GM12878 (cell line): Measurements from ENCODE around the gene ZIC5.

Experiments
- BCL11A ChIP-seq: IDR thresholded peaks from 2 replicates; pipeline ENCODE4 v1.6.1; 2011; ENCODE audit warnings: low read depth, low read length
- CEBPB ChIP-seq, 2 experiments: fragments of 150-350 bp in 1 of 2; IDR thresholded peaks; 2 replicates each; pipeline ENCODE4 v1.6.1; 2012 to 2014; ENCODE audit warnings: low read depth in 2 of 2, low read length in 2 of 2, borderline replicate concordance in 1 of 2, inconsistent platforms in 1 of 2
- EP300 ChIP-seq, 2 experiments: fragments of 150-350 bp in 1 of 2; IDR thresholded peaks; 2 replicates each; pipeline ENCODE4 v1.6.1; 2011 to 2012; ENCODE audit warnings: low read depth in 2 of 2, low read length in 2 of 2, borderline replicate concordance in 1 of 2, improper control_type of control experiment in 1 of 2, inconsistent platforms in 1 of 2; ENCODE audit not compliant: control insufficient read depth in 1 of 2
- HDAC6 ChIP-seq: fragments of 200-600 bp; sonication (generic); IDR thresholded peaks from one replicate; pipeline ENCODE4 v1.8.0; 2017; ENCODE audit warnings: antibody characterized with exemption; ENCODE audit not compliant: unreplicated experiment
- IKZF1 ChIP-seq: fragments of 450-650 bp; conservative IDR thresholded peaks from 2 replicates; pipeline ENCODE4 v1.6.1; 2017; ENCODE audit warnings: antibody characterized with exemption, mild to moderate bottlenecking
- MTA3 ChIP-seq: IDR thresholded peaks from 2 replicates; pipeline ENCODE4 v1.6.1; 2012; ENCODE audit warnings: low read length, inconsistent platforms, borderline replicate concordance
- MXI1 ChIP-seq: fragments of 150-350 bp; IDR thresholded peaks from 2 replicates; pipeline ENCODE4 v1.6.1; 2011; ENCODE audit warnings: low read depth, mild to moderate bottlenecking, inconsistent platforms, low read length, improper control_type of control experiment
- POLR2A ChIP-seq: IDR thresholded peaks from 2 replicates; pipeline ENCODE4 v1.6.1; 2011; ENCODE audit warnings: low read depth, mild to moderate bottlenecking, low read length
- RAD21 ChIP-seq: IDR thresholded peaks from 2 replicates; pipeline ENCODE4 v1.6.1; 2011; ENCODE audit warnings: mild to moderate bottlenecking, low read depth, low read length, moderate library complexity; ENCODE audit not compliant: insufficient read depth
- YBX1 ChIP-seq: fragments of 450-650 bp; IDR thresholded peaks from 2 replicates; pipeline ENCODE4 v1.6.1; 2016; ENCODE audit warnings: antibody characterized with exemption
- TF ChIP-seq, protein P1 (sequence below), 3 experiments: IDR thresholded peaks in 2 of 3; conservative IDR thresholded peaks in 1 of 3; 2 replicates each; pipeline ENCODE4 v1.5.1; 2011; ENCODE audit warnings: low read depth in 3 of 3, low read length in 3 of 3, mild to moderate bottlenecking in 3 of 3, control low read depth in 2 of 3, moderate library complexity in 2 of 3, inconsistent platforms in 1 of 3, mixed read lengths in 1 of 3; ENCODE audit not compliant: control insufficient read depth in 2 of 3, insufficient read depth in 1 of 3; ENCODE audit errors: extremely low read depth in 1 of 3

DNA sequence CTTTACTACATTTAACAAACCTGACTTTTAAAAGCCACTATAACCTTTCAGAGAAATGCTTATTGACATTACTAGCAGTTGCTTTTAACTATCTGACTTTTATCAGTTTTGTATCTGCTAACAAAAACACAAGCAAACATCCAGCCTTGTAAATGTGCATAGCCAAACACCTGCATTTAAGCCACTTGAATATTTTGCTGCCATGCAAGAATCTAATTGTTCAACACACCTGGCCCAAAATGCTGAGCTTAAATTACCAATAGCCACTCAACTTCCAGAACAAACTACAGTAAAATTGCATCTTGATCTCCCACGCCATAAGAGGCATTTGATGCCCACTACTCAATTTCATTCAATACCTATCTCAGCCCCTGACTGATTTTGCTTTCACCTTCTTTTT, 9.3 kb downstream of the ZIC5 start:
- TF ChIP-seq MTA3 (no peak), HDAC6 (no peak), BCL11A (no peak), IKZF1 (no peak), YBX1 (no peak), MXI1 (no peak), POLR2A (no peak), EP300 (IDR thresholded peaks at IDR 0.05; ENCODE audit: borderline replicate concordance in 1 of 2, control insufficient read depth in 1 of 2, low read depth in 2 of 2, low read length in 2 of 2) (no peak), RAD21 (no peak), CEBPB (IDR thresholded peaks at IDR 0.05; ENCODE audit: borderline replicate concordance in 1 of 2, low read depth in 2 of 2, low read length in 2 of 2) (no peak)
- TF ChIP-seq, protein P1, sequence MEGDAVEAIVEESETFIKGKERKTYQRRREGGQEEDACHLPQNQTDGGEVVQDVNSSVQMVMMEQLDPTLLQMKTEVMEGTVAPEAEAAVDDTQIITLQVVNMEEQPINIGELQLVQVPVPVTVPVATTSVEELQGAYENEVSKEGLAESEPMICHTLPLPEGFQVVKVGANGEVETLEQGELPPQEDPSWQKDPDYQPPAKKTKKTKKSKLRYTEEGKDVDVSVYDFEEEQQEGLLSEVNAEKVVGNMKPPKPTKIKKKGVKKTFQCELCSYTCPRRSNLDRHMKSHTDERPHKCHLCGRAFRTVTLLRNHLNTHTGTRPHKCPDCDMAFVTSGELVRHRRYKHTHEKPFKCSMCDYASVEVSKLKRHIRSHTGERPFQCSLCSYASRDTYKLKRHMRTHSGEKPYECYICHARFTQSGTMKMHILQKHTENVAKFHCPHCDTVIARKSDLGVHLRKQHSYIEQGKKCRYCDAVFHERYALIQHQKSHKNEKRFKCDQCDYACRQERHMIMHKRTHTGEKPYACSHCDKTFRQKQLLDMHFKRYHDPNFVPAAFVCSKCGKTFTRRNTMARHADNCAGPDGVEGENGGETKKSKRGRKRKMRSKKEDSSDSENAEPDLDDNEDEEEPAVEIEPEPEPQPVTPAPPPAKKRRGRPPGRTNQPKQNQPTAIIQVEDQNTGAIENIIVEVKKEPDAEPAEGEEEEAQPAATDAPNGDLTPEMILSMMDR (IDR thresholded peaks at IDR 0.05 in 2 of 3, conservative IDR thresholded peaks at IDR 0.05 in 1 of 3; ENCODE audit: control insufficient read depth in 2 of 3, extremely low read depth in 1 of 3, insufficient read depth in 1 of 3, low read depth in 3 of 3, low read length in 3 of 3) = no peak
